Gastroesophageal sphincter (tissue), 3 donors: ENCODE results near the gene IL3.

Source experiments
- EP300 ChIP-seq: sonication (generic); formaldehyde crosslinking; IDR thresholded peaks from one replicate; pipeline ENCODE4 v1.6.1; 2017; ENCODE audit warnings: antibody characterized with exemption, mild to moderate bottlenecking
- POLR2A ChIP-seq, 2 donors: fragments of 450-650 bp; IDR thresholded peaks; one replicate each; pipeline ENCODE4 v1.6.1; 2017; ENCODE audit warnings: antibody characterized with exemption in 2 of 2, mild to moderate bottlenecking in 2 of 2, moderate library complexity in 1 of 2
- TF ChIP-seq, protein P1 (sequence below), 4 experiments: fragments of 200-600 bp in 2 of 4; fragments of 450-650 bp in 2 of 4; sonication (generic) in 1 of 4; IDR thresholded peaks; one replicate each; pipeline ENCODE4 v1.5.1; 2017 to 2019; ENCODE audit warnings: antibody characterized with exemption in 4 of 4, mild to moderate bottlenecking in 2 of 4, moderate library complexity in 2 of 4

DNA sequence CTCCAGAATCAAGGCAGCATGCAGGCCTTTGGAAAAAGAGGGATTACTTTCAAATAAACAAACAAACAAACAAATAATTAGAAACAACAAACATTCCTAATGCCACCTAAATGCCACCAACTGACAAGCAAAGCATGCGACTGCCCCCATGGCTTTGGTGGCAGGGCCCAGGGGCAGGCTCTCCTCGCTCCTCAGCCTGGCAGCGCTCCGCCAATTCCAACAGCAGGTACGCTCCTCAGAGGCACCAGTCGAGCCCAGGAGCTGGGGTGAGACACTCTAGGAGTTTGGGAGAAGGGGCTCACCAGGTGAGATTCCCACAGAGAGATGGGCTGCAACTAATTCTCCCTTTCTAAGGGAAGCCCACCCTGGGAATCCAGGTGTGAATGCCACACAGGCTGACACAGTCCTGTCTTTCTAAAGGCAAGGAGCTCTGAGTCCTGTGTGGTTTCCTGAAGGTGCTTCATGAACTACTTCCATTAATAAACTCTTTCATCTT is 41.0 kb downstream of the IL3 start:
- no peak for TF ChIP-seq POLR2A (IDR thresholded peaks at IDR 0.05)
- TF ChIP-seq, protein P1, sequence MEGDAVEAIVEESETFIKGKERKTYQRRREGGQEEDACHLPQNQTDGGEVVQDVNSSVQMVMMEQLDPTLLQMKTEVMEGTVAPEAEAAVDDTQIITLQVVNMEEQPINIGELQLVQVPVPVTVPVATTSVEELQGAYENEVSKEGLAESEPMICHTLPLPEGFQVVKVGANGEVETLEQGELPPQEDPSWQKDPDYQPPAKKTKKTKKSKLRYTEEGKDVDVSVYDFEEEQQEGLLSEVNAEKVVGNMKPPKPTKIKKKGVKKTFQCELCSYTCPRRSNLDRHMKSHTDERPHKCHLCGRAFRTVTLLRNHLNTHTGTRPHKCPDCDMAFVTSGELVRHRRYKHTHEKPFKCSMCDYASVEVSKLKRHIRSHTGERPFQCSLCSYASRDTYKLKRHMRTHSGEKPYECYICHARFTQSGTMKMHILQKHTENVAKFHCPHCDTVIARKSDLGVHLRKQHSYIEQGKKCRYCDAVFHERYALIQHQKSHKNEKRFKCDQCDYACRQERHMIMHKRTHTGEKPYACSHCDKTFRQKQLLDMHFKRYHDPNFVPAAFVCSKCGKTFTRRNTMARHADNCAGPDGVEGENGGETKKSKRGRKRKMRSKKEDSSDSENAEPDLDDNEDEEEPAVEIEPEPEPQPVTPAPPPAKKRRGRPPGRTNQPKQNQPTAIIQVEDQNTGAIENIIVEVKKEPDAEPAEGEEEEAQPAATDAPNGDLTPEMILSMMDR (IDR thresholded peaks at IDR 0.05): no peak
- TF ChIP-seq EP300: no peak
